HFF-Myc (cell line): Measurements from ENCODE around the gene WNT1.

Experiments used
- DNase-seq: peaks from one replicate; pipeline ENCODE4 v3.0.0-alpha.2; 2011; ENCODE audit warnings: low read depth; ENCODE audit errors: extremely low read depth
- H3K4me3 ChIP-seq: replicated peaks from 2 replicates; pipeline ENCODE4 v1.5.1; 2011; ENCODE audit warnings: low read depth, mild to moderate bottlenecking, control low read depth, low read length
- CTCF ChIP-seq: IDR thresholded peaks from 2 replicates; pipeline ENCODE4 v1.5.1; 2012; ENCODE audit warnings: mild to moderate bottlenecking, low read depth, low read length, control low read depth; ENCODE audit errors: missing control alignments

The WNT1 gene

GRCh38 chr12:49022558-49023178 is 44.5 kb downstream of the WNT1 start:
- no peak overlapping the region for H3K4me3 ChIP-seq
- DNase-seq: no peak
- TF ChIP-seq CTCF: no peak

- no peak overlapping the region for H3K4me3 ChIP-seq
- no peak for TF ChIP-seq CTCF
- no peak for DNase-seq
These were observed 45.7 kb downstream of the WNT1 start for GRCh38 chr12:49023812-49024211.

- no peak overlapping the region for H3K4me3 ChIP-seq
These were observed 46.4 kb downstream of the WNT1 start for GRCh38 chr12:49024543-49024942.

GRCh38 chr12:49025463-49025862 is 47.3 kb downstream of the WNT1 start:
- TF ChIP-seq CTCF: no peak
- no peak for DNase-seq

More at GRCh38 chr12:49024543-49024942, 46.4 kb downstream of the WNT1 start:
- DNase-seq: no peak
- TF ChIP-seq CTCF: no peak

GRCh38 chr12:49026101-49026500 is 48.0 kb downstream of the WNT1 start:
- DNase-seq: no peak
- H3K4me3 ChIP-seq: no peak overlapping the region
- no peak for TF ChIP-seq CTCF

More at GRCh38 chr12:49025463-49025862, 47.3 kb downstream of the WNT1 start:
- no peak overlapping the region for H3K4me3 ChIP-seq

GRCh38 chr12:49026678-49027480 is 48.8 kb downstream of the WNT1 start:
- no peak for DNase-seq
- no peak overlapping the region for H3K4me3 ChIP-seq
- TF ChIP-seq CTCF: no peak
